ENCODE results near the gene CCL1. TPM values are rescaled to one million over a fixed set of nuclear protein-coding genes. Genes with fewer than 3 reads are reported as not detected.

Gene CCL1
- total and polyA plus RNA-seq, 9 of the 15 experiments (the other 6 are each of a cell fraction or from before 2014, with no cell fraction given): 0.45 TPM; not detected in 8

- TF ChIP-seq CREB3 (tag; conservative IDR thresholded peaks at IDR 0.05; ENCODE audit: low read depth) (no peak), MXD1 (CRISPR knock-in tag; IDR thresholded peaks at IDR 0.05; ENCODE audit: borderline replicate concordance, poor library complexity, severe bottlenecking) (no peak), CEBPZ (IDR thresholded peaks at IDR 0.05; ENCODE audit: borderline replicate concordance, low read depth, low read length) (no peak), OTX1 (CRISPR knock-in tag; IDR thresholded peaks at IDR 0.05) (no peak), FOXA3 (CRISPR knock-in tag; conservative IDR thresholded peaks at IDR 0.05 in 1 of 2, IDR thresholded peaks at IDR 0.05 in 1 of 2) (no peak), TCF15 (CRISPR knock-in tag; IDR thresholded peaks at IDR 0.05) (no peak), ZNF445 (CRISPR knock-in tag; IDR thresholded peaks at IDR 0.05; ENCODE audit: low read depth) (no peak), XRCC5 (IDR thresholded peaks at IDR 0.05; ENCODE audit: low read depth, low read length) (no peak), ZNF444 (CRISPR knock-in tag; IDR thresholded peaks at IDR 0.05) (no peak), TCFL5 (CRISPR knock-in tag; conservative IDR thresholded peaks at IDR 0.05) (no peak)
Observed at GRCh38 chr17:34311291-34311690, 51.7 kb downstream of the CCL1 start (continued).

Other genes with a start within 250 kb of the CCL1 start
- gene CCL2, start 107.9 kb downstream of the CCL1 start, total RNA-seq (2014; rRNA removed): 0.54 and 0.82 TPM in 2 replicates
- 0.86 and 0.87 TPM in 2 replicates for gene CCL2, start 107.9 kb downstream of the CCL1 start, total RNA-seq (2014; rRNA removed; fragmentation: Illumina TruSeq; extraction: Trizol)
- gene CCL2, start 107.9 kb downstream of the CCL1 start, total RNA-seq (2015; rRNA removed; fragmentation: Illumina TruSeq; extraction: Trizol): 4.4 and 5.4 TPM in 2 replicates
- 0.86 and 1.0 TPM in 2 replicates for gene CCL2, start 107.9 kb downstream of the CCL1 start, total RNA-seq (2021)
- gene CCL2, start 107.9 kb downstream of the CCL1 start, polyA plus RNA-seq (2011; rRNA removed): 0.73 and 3.2 TPM in 2 replicates
- gene CCL2, start 107.9 kb downstream of the CCL1 start, polyA plus RNA-seq (2014; fragmentation: Illumina TruSeq; extraction: Trizol): 0.88 and 1.5 TPM in 2 replicates
- 1 to 10 TPM; 1.9 to 2.2 TPM for gene CCL2, start 107.9 kb downstream of the CCL1 start, polyA plus RNA-seq (2014; fragmentation: Nextera tagmentation; extraction: Ambion mirVana)
- 0.11 and 0.61 TPM in 2 replicates for gene CCL2, start 107.9 kb downstream of the CCL1 start, polyA plus RNA-seq (2014; rRNA removed)
- not detected in 2 replicates for gene CCL7, start 93.0 kb downstream of the CCL1 start, total RNA-seq (2014; rRNA removed)
- not detected in 2 replicates for gene CCL7, start 93.0 kb downstream of the CCL1 start, total RNA-seq (2014; rRNA removed; fragmentation: Illumina TruSeq; extraction: Trizol)
- not detected in 2 replicates for gene CCL7, start 93.0 kb downstream of the CCL1 start, total RNA-seq (2015; rRNA removed; fragmentation: Illumina TruSeq; extraction: Trizol)
- not detected in 2 replicates for gene CCL7, start 93.0 kb downstream of the CCL1 start, total RNA-seq (2021)
- gene CCL7, start 93.0 kb downstream of the CCL1 start, polyA plus RNA-seq (2011; rRNA removed): not detected in 2 replicates
- gene CCL7, start 93.0 kb downstream of the CCL1 start, polyA plus RNA-seq (2014; fragmentation: Illumina TruSeq; extraction: Trizol): not detected in 2 replicates
- not detected for gene CCL7, start 93.0 kb downstream of the CCL1 start, polyA plus RNA-seq (2014; fragmentation: Nextera tagmentation; extraction: Ambion mirVana)
- gene CCL7, start 93.0 kb downstream of the CCL1 start, polyA plus RNA-seq (2014; rRNA removed): not detected in 2 replicates
- not detected in 2 replicates for gene CCL11, start 77.5 kb downstream of the CCL1 start, total RNA-seq (2014; rRNA removed)
- not detected in 2 replicates for gene CCL11, start 77.5 kb downstream of the CCL1 start, total RNA-seq (2014; rRNA removed; fragmentation: Illumina TruSeq; extraction: Trizol)
- not detected in 2 replicates for gene CCL11, start 77.5 kb downstream of the CCL1 start, total RNA-seq (2015; rRNA removed; fragmentation: Illumina TruSeq; extraction: Trizol)
- not detected in 2 replicates for gene CCL11, start 77.5 kb downstream of the CCL1 start, total RNA-seq (2021)
- gene CCL11, start 77.5 kb downstream of the CCL1 start, polyA plus RNA-seq (2011; rRNA removed): not detected in 2 replicates
- not detected in 2 replicates for gene CCL11, start 77.5 kb downstream of the CCL1 start, polyA plus RNA-seq (2014; fragmentation: Illumina TruSeq; extraction: Trizol)
- gene CCL11, start 77.5 kb downstream of the CCL1 start, polyA plus RNA-seq (2014; fragmentation: Nextera tagmentation; extraction: Ambion mirVana): not detected
- gene CCL11, start 77.5 kb downstream of the CCL1 start, polyA plus RNA-seq (2014; rRNA removed): not detected in 2 replicates
- gene CCL8, start 43.8 kb downstream of the CCL1 start, total RNA-seq (2014; rRNA removed): not detected in 2 replicates
- gene CCL8, start 43.8 kb downstream of the CCL1 start, total RNA-seq (2014; rRNA removed; fragmentation: Illumina TruSeq; extraction: Trizol): not detected in 2 replicates
- gene CCL8, start 43.8 kb downstream of the CCL1 start, total RNA-seq (2015; rRNA removed; fragmentation: Illumina TruSeq; extraction: Trizol): not detected in 2 replicates
- gene CCL8, start 43.8 kb downstream of the CCL1 start, total RNA-seq (2021): not detected in 2 replicates
- not detected in 2 replicates for gene CCL8, start 43.8 kb downstream of the CCL1 start, polyA plus RNA-seq (2011; rRNA removed)
- not detected in 2 replicates for gene CCL8, start 43.8 kb downstream of the CCL1 start, polyA plus RNA-seq (2014; fragmentation: Illumina TruSeq; extraction: Trizol)
- under 1 TPM in 1 of 2 experiments, not detected in 1; 0.06 TPM for gene CCL8, start 43.8 kb downstream of the CCL1 start, polyA plus RNA-seq (2014; fragmentation: Nextera tagmentation; extraction: Ambion mirVana)
- gene CCL8, start 43.8 kb downstream of the CCL1 start, polyA plus RNA-seq (2014; rRNA removed): not detected in 2 replicates
- gene CCL13, start 6.8 kb downstream of the CCL1 start, total RNA-seq (2014; rRNA removed): not detected in 2 replicates
- not detected in 2 replicates for gene CCL13, start 6.8 kb downstream of the CCL1 start, total RNA-seq (2014; rRNA removed; fragmentation: Illumina TruSeq; extraction: Trizol)
- not detected in 2 replicates for gene CCL13, start 6.8 kb downstream of the CCL1 start, total RNA-seq (2015; rRNA removed; fragmentation: Illumina TruSeq; extraction: Trizol)
- not detected in 2 replicates for gene CCL13, start 6.8 kb downstream of the CCL1 start, total RNA-seq (2021)
- gene CCL13, start 6.8 kb downstream of the CCL1 start, polyA plus RNA-seq (2011; rRNA removed): not detected in 2 replicates
- gene CCL13, start 6.8 kb downstream of the CCL1 start, polyA plus RNA-seq (2014; fragmentation: Illumina TruSeq; extraction: Trizol): not detected in 2 replicates
- gene CCL13, start 6.8 kb downstream of the CCL1 start, polyA plus RNA-seq (2014; fragmentation: Nextera tagmentation; extraction: Ambion mirVana): not detected
- gene CCL13, start 6.8 kb downstream of the CCL1 start, polyA plus RNA-seq (2014; rRNA removed): not detected in 2 replicates
- gene TMEM132E, start 216.3 kb upstream of the CCL1 start, total RNA-seq (2014; rRNA removed): not detected in 2 replicates
- not detected in 2 replicates for gene TMEM132E, start 216.3 kb upstream of the CCL1 start, total RNA-seq (2014; rRNA removed; fragmentation: Illumina TruSeq; extraction: Trizol)
- gene TMEM132E, start 216.3 kb upstream of the CCL1 start, total RNA-seq (2015; rRNA removed; fragmentation: Illumina TruSeq; extraction: Trizol): not detected in 2 replicates
- gene TMEM132E, start 216.3 kb upstream of the CCL1 start, total RNA-seq (2021): not detected in 2 replicates
- not detected in 2 replicates for gene TMEM132E, start 216.3 kb upstream of the CCL1 start, polyA plus RNA-seq (2011; rRNA removed)
- not detected in 2 replicates for gene TMEM132E, start 216.3 kb upstream of the CCL1 start, polyA plus RNA-seq (2014; fragmentation: Illumina TruSeq; extraction: Trizol)
- gene TMEM132E, start 216.3 kb upstream of the CCL1 start, polyA plus RNA-seq (2014; fragmentation: Nextera tagmentation; extraction: Ambion mirVana): not detected
- not detected in 2 replicates for gene TMEM132E, start 216.3 kb upstream of the CCL1 start, polyA plus RNA-seq (2014; rRNA removed)

All from K562 (cell line).